HG03354 (cell line): Measurements from ENCODE around the gene NFKBIA.
"Not testable (repeated sequence)": the region's sequence is repeated elsewhere in the genome, so short reads cannot be mapped to it uniquely, and the experiment has no call there.

Experiments used
- ATAC-seq: cut with Tn5 transposase; IDR thresholded peaks from one replicate; pipeline ENCODE4 v1.9.1; 2021; ENCODE audit warnings: mild to moderate bottlenecking; ENCODE audit not compliant: unreplicated experiment, poor library complexity, severe bottlenecking

Gene NFKBIA

GRCh38 chr14:35374263-35374712 lies 30.3 kb downstream of the NFKBIA start:
- ATAC-seq: no peak

GRCh38 chr14:35373208-35373607 lies 31.3 kb downstream of the NFKBIA start:
- ATAC-seq: not testable (repeated sequence)

GRCh38 chr14:35370969-35371368 lies 33.6 kb downstream of the NFKBIA start:
- no peak for ATAC-seq

- no peak for ATAC-seq
Observed at GRCh38 chr14:35369701-35370191, 34.8 kb downstream of the NFKBIA start.

- no peak for ATAC-seq
Observed at GRCh38 chr14:35368583-35369392, 35.8 kb downstream of the NFKBIA start.

GRCh38 chr14:35368139-35368460 lies 36.4 kb downstream of the NFKBIA start:
- ATAC-seq: no peak

GRCh38 chr14:35367056-35367372 lies 37.5 kb downstream of the NFKBIA start:
- no peak for ATAC-seq

- no peak for ATAC-seq
Observed at GRCh38 chr14:35366521-35366976, 38.0 kb downstream of the NFKBIA start.

GRCh38 chr14:35366056-35366451 lies 38.5 kb downstream of the NFKBIA start:
- no peak for ATAC-seq

- peak; percentile 44 for ATAC-seq
Observed at GRCh38 chr14:35365130-35366055, 39.2 kb downstream of the NFKBIA start.

- no peak for ATAC-seq
Observed at GRCh38 chr14:35362911-35363374, 41.6 kb downstream of the NFKBIA start.

- no peak for ATAC-seq
Observed at GRCh38 chr14:35362450-35362849, 42.1 kb downstream of the NFKBIA start.

- no peak for ATAC-seq
Observed at GRCh38 chr14:35361141-35361480, 43.4 kb downstream of the NFKBIA start.

- not testable (repeated sequence) for ATAC-seq
Observed at GRCh38 chr14:35359655-35360054, 44.9 kb downstream of the NFKBIA start.

- no peak for ATAC-seq
Observed at GRCh38 chr14:35355981-35356841, 48.3 kb downstream of the NFKBIA start.

- ATAC-seq: not testable (repeated sequence)
Observed at GRCh38 chr14:35355235-35355634, 49.3 kb downstream of the NFKBIA start.

GRCh38 chr14:35353409-35354172 lies 51.0 kb downstream of the NFKBIA start:
- no peak for ATAC-seq

- no peak for ATAC-seq
Observed at GRCh38 chr14:35352274-35353233, 52.0 kb downstream of the NFKBIA start.
